Hepatocyte (in vitro differentiated cells): ENCODE measurements around the gene NACA2. TPM values are rescaled to one million over a fixed set of nuclear protein-coding genes. Genes with fewer than 3 reads are reported as not detected.
"Not testable (repeated sequence)": the region's sequence is repeated elsewhere in the genome, so short reads cannot be mapped to it uniquely, and the experiment has no call there.

Source experiments
- DNase-seq: peaks from one replicate; pipeline ENCODE4 v3.0.0-alpha.2; 2016; ENCODE audit warnings: low spot score
- H2AFZ ChIP-seq: fragments of 200-600 bp; sonication (generic); 2 replicates; pipeline ENCODE4 v1.6.0; 2016; ENCODE audit warnings: antibody characterized with exemption, mild to moderate bottlenecking
- H3K27ac ChIP-seq: fragments of 200-600 bp; sonication (generic); 2 replicates; pipeline ENCODE4 v1.5.1; 2016; ENCODE audit warnings: mild to moderate bottlenecking
- H3K27me3 ChIP-seq: fragments of 200-600 bp; sonication (generic); 2 replicates; pipeline ENCODE4 v1.6.1; 2016
- H3K36me3 ChIP-seq: fragments of 200-600 bp; sonication (generic); replicated peaks from 2 replicates; pipeline ENCODE4 v1.5.1; 2016; ENCODE audit warnings: low read depth; ENCODE audit not compliant: insufficient read depth
- H3K4me1 ChIP-seq: fragments of 200-600 bp; sonication (generic); 2 replicates; pipeline ENCODE4 v1.5.1; 2016; ENCODE audit warnings: mild to moderate bottlenecking, moderate library complexity; ENCODE audit not compliant: insufficient read depth
- H3K4me2 ChIP-seq: fragments of 200-600 bp; sonication (generic); 2 replicates; pipeline ENCODE4 v1.6.0; 2016
- H3K4me3 ChIP-seq: fragments of 200-600 bp; sonication (generic); 2 replicates; pipeline ENCODE4 v1.5.1; 2016; ENCODE audit warnings: mild to moderate bottlenecking
- H3K79me2 ChIP-seq: fragments of 200-600 bp; sonication (generic); 2 replicates; pipeline ENCODE4 v1.6.0; 2017; ENCODE audit warnings: mild to moderate bottlenecking
- H3K9me2 ChIP-seq: fragments of 200-600 bp; sonication (generic); replicated peaks from 2 replicates; pipeline ENCODE4 v1.6.0; 2017; ENCODE audit warnings: mild to moderate bottlenecking; ENCODE audit not compliant: insufficient read depth
- H3K9me3 ChIP-seq: fragments of 200-600 bp; sonication (generic); 2 replicates; pipeline ENCODE4 v1.5.1; 2016; ENCODE audit warnings: low read depth, mild to moderate bottlenecking
- H4K20me1 ChIP-seq: fragments of 200-600 bp; sonication (generic); 2 replicates; pipeline ENCODE4 v1.6.0; 2016; ENCODE audit warnings: mild to moderate bottlenecking; ENCODE audit not compliant: insufficient read depth, poor library complexity, severe bottlenecking
- EZH2 ChIP-seq: fragments of 200-600 bp; sonication (generic); IDR thresholded peaks from 2 replicates; pipeline ENCODE4 v1.6.1; 2016; ENCODE audit warnings: antibody characterized with exemption, mild to moderate bottlenecking, borderline replicate concordance
- EZH2phosphoT487 ChIP-seq: fragments of 200-600 bp; sonication (generic); IDR thresholded peaks from one replicate; pipeline ENCODE4 v1.6.1; 2018; ENCODE audit warnings: antibody characterized with exemption, mild to moderate bottlenecking, low read depth, moderate library complexity; ENCODE audit not compliant: unreplicated experiment, severe bottlenecking
- WGBS: methylation state at CpG from one replicate; pipeline ENCODE4 v1.1.6; 2016; ENCODE audit warnings: low lambda C conversion rate; ENCODE audit errors: missing lambda C conversion rate; 5-methylcytosine and 5-hydroxymethylcytosine counted together
- polyA plus RNA-seq: library from polyadenylated mRNA; unstranded; fragments of >200 nt; fragmentation: Nextera tagmentation; extraction: Ambion mirVana; gene quantifications from 2 replicates; pipeline ENCODE4 v1.2.1, GENCODE V29; 2016
- total RNA-seq: library from RNA; depleted of rRNA; stranded (reverse); fragments of >200 nt; gene quantifications from 2 replicates; pipeline ENCODE4 v1.2.3, GENCODE V29; 2014
- TF ChIP-seq, protein P1 (sequence below): fragments of 200-600 bp; sonication (generic); IDR thresholded peaks from 2 replicates; pipeline ENCODE4 v1.5.1; 2016; ENCODE audit warnings: antibody characterized with exemption, mild to moderate bottlenecking; ENCODE audit not compliant: poor library complexity

Gene NACA2
- total and polyA plus RNA-seq, 2 experiments from 2014 or later, result not detected

DNA sequence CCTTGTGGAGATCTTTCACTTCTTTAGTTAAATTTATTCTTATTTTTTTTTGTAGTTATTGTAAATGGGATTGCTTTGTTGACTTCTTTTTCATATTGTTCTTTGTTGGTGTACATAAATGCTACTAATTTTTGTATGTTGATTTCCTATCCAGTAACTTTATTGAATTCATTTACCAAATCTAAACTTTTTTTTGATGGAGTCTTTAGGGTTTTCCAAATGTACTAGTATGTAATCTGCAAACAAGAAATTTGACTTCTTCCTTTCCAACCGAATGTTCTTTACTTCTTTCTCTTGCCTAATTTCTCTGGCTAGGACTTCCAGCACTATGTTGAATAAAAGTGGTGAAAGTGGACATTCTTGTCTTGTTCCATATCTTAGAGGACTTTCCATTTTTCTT is 41.8 kb upstream of the NACA2 start:
- Histone ChIP-seq H3K9me2 (no peaks in the 10 kb centered on the region), H3K36me3 (no peaks in the 10 kb centered on the region), H2AFZ (no peak overlapping the region), H3K79me2 (no peaks in the 10 kb centered on the region), H3K4me3 (no peak overlapping the region), H3K27ac (no peak overlapping the region), H3K9me3 (peaks cover 4% of the 10 kb centered on the region), H3K4me2 (no peak overlapping the region), H3K27me3 (no peaks in the 10 kb centered on the region), H3K4me1 (no peaks in the 10 kb centered on the region), H4K20me1 (no peaks in the 10 kb centered on the region)
- 93% methylated on average over 1 of the region's 1 CpG for WGBS
- DNase-seq, result no peak
- TF ChIP-seq, protein P1, sequence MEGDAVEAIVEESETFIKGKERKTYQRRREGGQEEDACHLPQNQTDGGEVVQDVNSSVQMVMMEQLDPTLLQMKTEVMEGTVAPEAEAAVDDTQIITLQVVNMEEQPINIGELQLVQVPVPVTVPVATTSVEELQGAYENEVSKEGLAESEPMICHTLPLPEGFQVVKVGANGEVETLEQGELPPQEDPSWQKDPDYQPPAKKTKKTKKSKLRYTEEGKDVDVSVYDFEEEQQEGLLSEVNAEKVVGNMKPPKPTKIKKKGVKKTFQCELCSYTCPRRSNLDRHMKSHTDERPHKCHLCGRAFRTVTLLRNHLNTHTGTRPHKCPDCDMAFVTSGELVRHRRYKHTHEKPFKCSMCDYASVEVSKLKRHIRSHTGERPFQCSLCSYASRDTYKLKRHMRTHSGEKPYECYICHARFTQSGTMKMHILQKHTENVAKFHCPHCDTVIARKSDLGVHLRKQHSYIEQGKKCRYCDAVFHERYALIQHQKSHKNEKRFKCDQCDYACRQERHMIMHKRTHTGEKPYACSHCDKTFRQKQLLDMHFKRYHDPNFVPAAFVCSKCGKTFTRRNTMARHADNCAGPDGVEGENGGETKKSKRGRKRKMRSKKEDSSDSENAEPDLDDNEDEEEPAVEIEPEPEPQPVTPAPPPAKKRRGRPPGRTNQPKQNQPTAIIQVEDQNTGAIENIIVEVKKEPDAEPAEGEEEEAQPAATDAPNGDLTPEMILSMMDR, result no peak
- no peak for TF ChIP-seq EZH2
- no peak for TF ChIP-seq EZH2phosphoT487

DNA sequence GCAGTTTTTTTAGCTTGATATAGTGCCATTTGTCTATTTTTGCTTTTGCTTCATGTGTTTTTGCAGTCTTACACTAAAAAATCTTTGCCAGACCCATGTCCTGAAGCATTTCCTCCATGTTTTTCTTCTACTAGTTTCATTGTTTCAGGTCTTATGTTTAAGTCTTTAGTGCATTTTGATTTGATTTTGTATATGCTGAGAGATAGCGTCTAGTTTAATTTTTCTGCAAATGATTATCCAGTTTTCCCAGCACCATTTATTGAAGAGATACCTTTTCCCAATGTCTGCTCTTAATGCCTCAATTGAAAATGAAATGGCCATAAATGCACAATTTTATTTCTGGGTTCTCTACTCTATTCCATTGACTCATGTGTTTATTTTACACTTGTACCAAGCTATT is 40.8 kb upstream of the NACA2 start:
- Histone ChIP-seq H3K9me3 (peaks cover 4% of the 10 kb centered on the region), H3K9me2 (no peaks in the 10 kb centered on the region), H3K27me3 (no peaks in the 10 kb centered on the region), H3K36me3 (no peaks in the 10 kb centered on the region), H3K4me1 (no peaks in the 10 kb centered on the region), H3K4me3 (no peak overlapping the region), H4K20me1 (no peaks in the 10 kb centered on the region), H3K79me2 (no peaks in the 10 kb centered on the region), H2AFZ (no peak overlapping the region), H3K4me2 (no peak overlapping the region), H3K27ac (no peak overlapping the region)
- TF ChIP-seq, protein P1, result no peak
- no peak for TF ChIP-seq EZH2
- TF ChIP-seq EZH2phosphoT487, result no peak
- DNase-seq, result no peak
- 79% methylated on average over 1 of the region's 1 CpG for WGBS

DNA sequence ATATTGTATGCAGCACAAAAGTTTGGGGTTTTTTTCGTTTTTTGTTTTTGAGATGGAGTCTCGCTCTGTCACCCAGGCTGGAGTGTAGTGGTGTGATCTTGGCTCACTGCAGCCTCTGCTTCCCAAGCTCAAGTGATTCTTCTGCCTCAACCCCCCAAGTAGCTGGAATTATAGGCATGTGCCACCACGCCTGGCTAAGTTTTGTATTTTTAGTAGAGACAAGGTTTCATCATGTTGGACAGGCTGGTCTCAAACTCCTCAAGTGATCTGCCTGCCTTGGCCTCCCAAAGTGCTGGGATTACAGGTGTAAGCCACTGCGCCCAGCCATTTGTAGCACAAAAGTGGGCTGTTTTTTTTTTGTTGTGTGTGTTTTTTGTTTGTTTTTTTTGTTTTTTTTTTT is 37.1 kb upstream of the NACA2 start:
- not testable (repeated sequence) for H3K27ac ChIP-seq, H3K4me2 ChIP-seq, H4K20me1 ChIP-seq, H3K36me3 ChIP-seq, DNase-seq, H3K27me3 ChIP-seq, H2AFZ ChIP-seq, H3K4me1 ChIP-seq, H3K4me3 ChIP-seq, H3K9me3 ChIP-seq, H3K9me2 ChIP-seq, H3K79me2 ChIP-seq
- 90% methylated on average over 4 of the region's 4 CpGs for WGBS

DNA sequence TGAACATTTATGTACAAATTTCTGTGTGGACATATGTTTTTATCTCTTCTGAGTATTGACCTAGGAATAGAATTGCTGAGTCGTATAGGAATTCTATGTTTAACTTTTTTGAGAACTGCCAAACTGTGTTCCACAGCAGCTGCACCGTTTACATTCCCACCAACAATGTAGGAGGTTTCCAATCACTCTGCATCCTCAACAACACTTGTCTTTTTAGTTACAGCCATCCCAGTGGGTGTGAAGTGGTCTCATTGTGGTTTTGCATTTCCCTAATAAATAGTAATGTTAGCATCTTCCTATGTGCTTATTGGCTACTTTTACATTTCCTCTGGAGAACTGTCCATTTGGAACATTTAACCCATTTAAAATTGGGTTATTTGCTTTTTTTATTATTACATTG is 36.6 kb upstream of the NACA2 start:
- Histone ChIP-seq H3K79me2 (no peaks in the 10 kb centered on the region), H3K4me3 (no peak overlapping the region), H3K27ac (no peak overlapping the region), H4K20me1 (no peaks in the 10 kb centered on the region), H3K27me3 (no peaks in the 10 kb centered on the region), H3K36me3 (no peaks in the 10 kb centered on the region), H3K9me2 (no peaks in the 10 kb centered on the region), H3K9me3 (peaks cover 4% of the 10 kb centered on the region), H2AFZ (no peak overlapping the region), H3K4me2 (no peak overlapping the region), H3K4me1 (no peaks in the 10 kb centered on the region)
- no peak for DNase-seq
- WGBS, result 34% methylated on average over 2 of the region's 2 CpGs
- TF ChIP-seq, protein P1, result no peak
- TF ChIP-seq EZH2phosphoT487 (no peak), EZH2 (no peak)
